ENCODE measurements around the gene CCDC89. TPM values are rescaled to one million over a fixed set of nuclear protein-coding genes. Genes with fewer than 3 reads are reported as not detected.

Gene CCDC89
- total and polyA plus RNA-seq, 2 of the 13 experiments (the other 11 are each of a cell fraction or from before 2014, with no cell fraction given) = 0.13 to 0.38 TPM

- TF ChIP-seq NFAT5 (CRISPR knock-in tag; IDR thresholded peaks at IDR 0.05) (peak; percentile 82), ZNF556 (CRISPR knock-in tag; IDR thresholded peaks at IDR 0.05; ENCODE audit: borderline replicate concordance) (peak; percentile 38; the same call in 1 of the 2 replicates), ZFP82 (CRISPR knock-in tag; IDR thresholded peaks at IDR 0.05; ENCODE audit: borderline replicate concordance) (peak; percentile 84; the same call in 1 of the 2 replicates), ZGPAT (CRISPR knock-in tag; IDR thresholded peaks at IDR 0.05) (peak; percentile 90), ZNF234 (CRISPR knock-in tag; conservative IDR thresholded peaks at IDR 0.05) (peak; percentile 69; the same call in 1 of the 2 replicates), HMGXB3 (CRISPR knock-in tag; IDR thresholded peaks at IDR 0.05; ENCODE audit: borderline replicate concordance) (0 out of 2 replicates have a peak, but pooled peaks have one; percentile 23), FOXC1 (CRISPR knock-in tag; IDR thresholded peaks at IDR 0.05; ENCODE audit: borderline replicate concordance) (0 out of 2 replicates have a peak, but pooled peaks have one; percentile 46), ZNF772 (CRISPR knock-in tag; IDR thresholded peaks at IDR 0.05) (no peak), ZBTB42 (CRISPR knock-in tag; IDR thresholded peaks at IDR 0.05) (0 out of 2 replicates have a peak, but pooled peaks have one; percentile 31), NFKBIZ (CRISPR knock-in tag; IDR thresholded peaks at IDR 0.05) (peak; percentile 56; the same call in 1 of the 2 replicates), TFE3 (CRISPR knock-in tag; IDR thresholded peaks at IDR 0.05) (0 out of 2 replicates have a peak, but pooled peaks have one; percentile 40), POGK (CRISPR knock-in tag; conservative IDR thresholded peaks at IDR 0.05) (peak; percentile 73)
Measured at GRCh38 chr11:85664615-85665481, 21.1 kb downstream of the CCDC89 start, which contains the start of gene CREBZF (continued).

Measured in HepG2 (cell line).